Testis (tissue), 3 donors: ENCODE measurements around the gene COL9A3. TPM values are rescaled to one million over a fixed set of nuclear protein-coding genes. Genes with fewer than 3 reads are reported as not detected.

Source experiments
- DNase-seq: peaks from one replicate; pipeline ENCODE4 v3.0.0-alpha.2; 2019
- H3K27ac ChIP-seq, 2 donors: fragments of 200-600 bp; sonication (generic); one replicate each; pipeline ENCODE4 v1.5.1; 2019
- H3K27me3 ChIP-seq: fragments of 200-600 bp; sonication (generic); one replicate; pipeline ENCODE4 v1.5.1; 2019
- H3K36me3 ChIP-seq: fragments of 200-600 bp; sonication (generic); one replicate; pipeline ENCODE4 v1.5.1; 2017; ENCODE audit warnings: low read depth; ENCODE audit errors: missing control alignments
- H3K4me1 ChIP-seq: fragments of 200-600 bp; sonication (generic); one replicate; pipeline ENCODE4 v1.5.1; 2019
- H3K4me3 ChIP-seq, 2 donors: fragments of 200-600 bp; sonication (generic); one replicate each; pipeline ENCODE4 v1.5.1; 2017 to 2019
- H3K9me3 ChIP-seq: fragments of 200-600 bp; sonication (generic); one replicate; pipeline ENCODE4 v1.5.1; 2017
- CTCF ChIP-seq, 3 experiments: fragments of 450-650 bp in 2 of 3; fragments of 200-600 bp in 1 of 3; sonication (generic) in 1 of 3; IDR thresholded peaks; one replicate each; pipeline ENCODE4 v1.5.1; 2016 to 2019; ENCODE audit warnings: antibody characterized with exemption in 3 of 3, mild to moderate bottlenecking in 2 of 3, moderate library complexity in 1 of 3
- POLR2A ChIP-seq: fragments of 450-650 bp; IDR thresholded peaks from one replicate; pipeline ENCODE4 v1.6.1; 2017; ENCODE audit warnings: antibody characterized with exemption, mild to moderate bottlenecking, moderate library complexity
- WGBS, 2 donors: methylation state at CpG; one replicate each; pipeline ENCODE4 v1.1.5; 2018; 5-methylcytosine and 5-hydroxymethylcytosine counted together
- intact Hi-C: fragments of 100-400 bp; cut with DNase I; formaldehyde crosslinking; loops from one replicate; pipeline ENCODE4 v1.15.1; 2023; ENCODE audit warnings: low total_unique reads
- polyA plus RNA-seq: library from polyadenylated mRNA; stranded (reverse); fragments of 350-450 nt; fragmentation: Illumina TruSeq; extraction: RNeasy Lipid Tissue Mini Kit (QIAGEN cat#74804); gene quantifications from one replicate; pipeline ENCODE4 v1.2.3, GENCODE V29; 2014; ENCODE audit warnings: low read depth, low replicate concordance; ENCODE audit not compliant: insufficient read depth
- total RNA-seq, 2 donors: library from RNA; depleted of rRNA; stranded (reverse); fragments of >200 nt; gene quantifications; one replicate each; pipeline ENCODE4 v1.2.3, GENCODE V29; 2016

Gene COL9A3
- total and polyA plus RNA-seq, 3 donors from 2014 or later, result 19.1 to 50.6 (median 21.3) TPM

DNA sequence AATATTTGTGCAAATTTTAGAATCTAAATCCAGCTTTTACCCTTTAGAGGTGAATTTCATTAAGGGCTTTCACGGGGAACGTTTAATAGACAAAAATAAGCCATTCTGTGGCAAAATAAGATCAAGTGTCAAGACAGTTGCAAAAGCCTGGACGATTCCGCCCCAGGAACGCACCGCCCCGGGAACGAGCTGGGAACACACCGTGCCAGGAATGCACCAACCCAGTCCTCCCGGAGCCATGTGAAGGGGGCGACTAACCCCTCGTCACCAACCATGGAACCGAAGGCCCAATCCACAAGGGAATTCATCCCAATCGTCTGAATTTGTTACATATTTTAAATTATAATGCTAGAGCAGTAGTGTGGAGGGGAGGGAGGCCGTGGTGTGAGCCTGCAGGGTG lies 65.6 kb downstream of the COL9A3 start:
- Histone ChIP-seq H3K36me3 (no peaks in the 10 kb centered on the region), H3K9me3 (no peaks in the 10 kb centered on the region), H3K27me3 (no peaks in the 10 kb centered on the region), H3K4me3 (no peak overlapping the region), H3K4me1 (peaks cover 6% of the 10 kb centered on the region), H3K27ac (no peak overlapping the region)
- intact Hi-C loops, result no loop called here
- 72 to 77% methylated on average over 15 of the region's 15 CpGs for WGBS, 2 donors
- TF ChIP-seq CTCF (IDR thresholded peaks at IDR 0.05), result no peak
- no peak for TF ChIP-seq POLR2A
- DNase-seq, result no peak

- TF ChIP-seq POLR2A, result no peak
- WGBS, 2 donors, result 83 to 85% methylated on average over 5 to 8 of the region's 8 CpGs
- H3K36me3 ChIP-seq, result no peaks in the 10 kb centered on the region
Observed at GRCh38 chr20:62884556-62884955, 67.7 kb downstream of the COL9A3 start.

DNA sequence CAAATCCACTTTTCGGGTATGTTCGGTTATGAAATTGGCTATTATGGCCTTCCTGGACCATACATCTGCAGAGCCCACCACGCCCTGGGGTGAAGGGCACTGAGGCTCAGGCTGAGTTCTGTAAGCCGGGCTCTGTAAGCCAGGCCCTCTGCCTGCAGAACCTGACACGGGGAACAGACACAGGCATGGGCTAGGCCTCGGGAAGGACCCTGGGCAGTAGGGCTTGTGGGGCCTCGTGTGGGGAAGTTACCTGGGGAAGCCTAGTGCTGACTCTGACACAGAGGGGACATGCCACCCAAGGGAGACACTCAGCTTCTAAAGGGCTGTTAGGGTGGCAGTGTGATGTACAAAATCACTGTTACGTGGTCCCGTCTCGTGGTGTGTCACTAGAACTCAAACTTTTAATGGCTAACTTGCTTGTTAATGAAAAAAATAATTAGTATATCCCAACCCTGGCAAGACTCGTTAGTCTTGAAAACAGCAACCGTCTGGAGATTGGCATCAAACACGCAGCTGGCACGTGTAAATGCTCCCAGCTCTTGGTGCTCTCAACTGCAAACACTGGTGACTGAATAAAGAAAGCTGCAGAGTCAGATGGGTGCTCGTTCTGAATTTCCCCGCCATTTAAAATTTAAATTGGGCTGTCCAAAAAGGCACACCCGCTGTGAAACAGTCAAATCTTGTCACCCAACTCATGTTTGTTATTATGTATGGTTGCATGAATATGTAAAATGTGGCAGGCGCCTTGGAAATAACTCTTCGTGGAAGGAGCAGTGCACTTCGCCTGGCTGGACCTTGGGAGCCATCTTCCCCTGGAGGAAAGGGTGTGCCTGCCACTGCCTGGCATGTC lies 68.4 kb downstream of the COL9A3 start:
- intact Hi-C loops, result no loop called here

More at GRCh38 chr20:62884556-62884955, 67.7 kb downstream of the COL9A3 start:
- H3K9me3 ChIP-seq, result no peaks in the 10 kb centered on the region
- no peaks in the 10 kb centered on the region for H3K27me3 ChIP-seq
- H3K27ac ChIP-seq, result no peak overlapping the region
- DNase-seq, result no peak
- intact Hi-C loops, result no loop called here
- H3K4me1 ChIP-seq, result no peaks in the 10 kb centered on the region
- H3K4me3 ChIP-seq, result no peak overlapping the region

DNA sequence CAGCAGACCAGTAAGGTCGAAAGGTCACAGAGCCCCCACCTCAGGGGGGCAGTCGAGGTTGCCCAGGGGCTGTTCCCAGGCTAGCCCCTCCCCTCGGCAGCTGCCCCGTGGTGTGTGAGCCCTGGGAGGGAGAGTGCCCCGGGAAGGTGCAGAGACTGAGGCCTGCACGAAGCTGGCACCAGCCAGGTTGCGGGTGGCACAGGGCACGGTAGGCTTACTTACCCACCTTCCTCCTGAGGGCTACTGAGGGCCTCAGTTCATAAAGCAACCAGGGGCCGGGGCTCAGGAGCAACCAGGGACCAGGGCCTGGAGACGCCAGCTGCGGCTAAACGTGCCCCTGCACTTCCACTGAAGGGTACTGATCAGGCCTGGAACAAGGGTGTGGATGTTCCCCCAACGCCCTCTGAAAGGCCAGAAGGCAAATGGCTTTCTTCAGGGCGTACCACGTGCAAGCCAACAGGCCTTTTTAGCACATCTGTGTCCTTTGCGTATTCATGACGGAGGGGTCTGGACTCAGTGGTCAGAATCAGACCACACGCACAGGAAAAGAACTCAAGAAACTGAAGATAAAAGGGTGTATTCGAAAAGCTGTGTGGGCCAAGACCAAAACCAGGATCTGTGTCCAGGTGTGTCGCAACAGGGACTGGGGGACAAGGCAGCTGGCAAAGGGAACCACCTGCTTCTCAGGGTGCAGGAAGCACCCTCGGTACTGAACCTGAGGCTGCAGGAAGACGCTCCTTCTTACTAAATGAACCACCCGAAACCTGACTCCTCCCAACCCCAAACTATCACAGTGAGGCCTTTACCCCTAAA lies 69.3 kb downstream of the COL9A3 start:
- intact Hi-C loops, result no loop called here
- TF ChIP-seq CTCF (IDR thresholded peaks at IDR 0.05), result no peak
- TF ChIP-seq POLR2A, result no peak
- no peaks in the 10 kb centered on the region for H3K9me3 ChIP-seq
- H3K27me3 ChIP-seq, result no peaks in the 10 kb centered on the region
- 91 to 92% methylated on average over 19 to 20 of the region's 23 CpGs for WGBS, 2 donors
- H3K4me3 ChIP-seq, result no peak overlapping the region
- H3K4me1 ChIP-seq, result no peaks in the 10 kb centered on the region
- no peaks in the 10 kb centered on the region for H3K36me3 ChIP-seq
- H3K27ac ChIP-seq, result no peak overlapping the region
- no peak for DNase-seq

More for the DNA sequence above, 68.4 kb downstream of the COL9A3 start:
- Histone ChIP-seq H3K36me3 (no peaks in the 10 kb centered on the region), H3K9me3 (no peaks in the 10 kb centered on the region), H3K4me1 (no peaks in the 10 kb centered on the region), H3K27me3 (no peaks in the 10 kb centered on the region), H3K27ac (no peak overlapping the region), H3K4me3 (no peak overlapping the region)
- 89% methylated on average over 20 of the region's 20 CpGs for WGBS, 2 donors
- no peak for TF ChIP-seq POLR2A
- DNase-seq, result no peak

GRCh38 chr20:62886709-62887058 lies 69.8 kb downstream of the COL9A3 start:
- TF ChIP-seq CTCF (IDR thresholded peaks at IDR 0.05) (no peak), POLR2A (no peak)
- WGBS, 2 donors, result 81 to 83% methylated on average over 7 of the region's 7 CpGs
- Histone ChIP-seq H3K36me3 (no peaks in the 10 kb centered on the region), H3K4me1 (no peaks in the 10 kb centered on the region), H3K4me3 (no peak overlapping the region), H3K9me3 (no peaks in the 10 kb centered on the region), H3K27me3 (no peaks in the 10 kb centered on the region), H3K27ac (no peak overlapping the region)
- intact Hi-C loops, result no loop called here
- DNase-seq, result no peak
